Measurements from ENCODE around the gene TAF12. TPM values are rescaled to one million over a fixed set of nuclear protein-coding genes. Genes with fewer than 3 reads are reported as not detected.
"Not testable (repeated sequence)": the region's sequence is repeated elsewhere in the genome, so short reads cannot be mapped to it uniquely, and the experiment has no call there.

The TAF12 gene
- total RNA-seq, 1 donor, result 14.0 TPM

DNA sequence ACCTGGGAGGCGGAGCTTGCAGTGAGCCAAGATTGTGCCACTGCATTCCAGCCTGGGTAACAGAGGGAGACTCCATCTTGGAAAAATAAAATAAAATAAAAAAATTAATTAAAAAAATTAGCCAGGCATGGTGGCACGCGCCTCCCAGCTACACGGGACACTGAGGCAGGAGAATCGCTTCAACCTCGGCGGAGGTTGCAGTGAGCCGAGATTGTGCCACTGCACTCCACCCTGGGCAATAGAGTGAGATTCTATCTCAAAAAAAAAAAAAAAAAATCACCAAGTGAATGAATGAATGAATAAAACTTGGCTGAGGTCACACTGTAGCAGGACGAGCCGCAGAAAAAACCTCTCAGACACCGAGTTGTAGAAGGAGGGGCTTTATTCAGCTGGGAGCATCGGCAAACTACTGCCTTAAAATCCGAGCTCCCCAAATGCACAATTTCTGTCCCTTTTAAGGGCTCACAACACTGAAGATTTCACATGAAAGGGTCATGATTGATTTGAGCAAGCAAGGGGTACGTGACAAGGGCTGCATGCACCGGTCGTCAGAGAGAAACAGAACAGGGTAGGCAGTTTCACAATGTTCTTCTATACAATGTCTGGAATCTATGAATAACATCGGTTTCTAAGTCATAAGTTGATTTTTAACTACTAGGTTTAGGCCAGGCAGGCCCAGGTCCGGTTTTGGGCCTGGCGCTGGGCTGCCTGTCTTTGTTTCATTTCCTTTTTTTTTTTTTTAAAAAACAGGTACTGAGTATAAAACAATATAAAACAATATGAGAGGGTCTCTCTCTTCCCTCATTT lies 56.1 kb downstream of the TAF12 start:
- not testable (repeated sequence) for DNase-seq (ENCODE audit: low read depth in 2 of 3, low spot score in 2 of 3)

DNA sequence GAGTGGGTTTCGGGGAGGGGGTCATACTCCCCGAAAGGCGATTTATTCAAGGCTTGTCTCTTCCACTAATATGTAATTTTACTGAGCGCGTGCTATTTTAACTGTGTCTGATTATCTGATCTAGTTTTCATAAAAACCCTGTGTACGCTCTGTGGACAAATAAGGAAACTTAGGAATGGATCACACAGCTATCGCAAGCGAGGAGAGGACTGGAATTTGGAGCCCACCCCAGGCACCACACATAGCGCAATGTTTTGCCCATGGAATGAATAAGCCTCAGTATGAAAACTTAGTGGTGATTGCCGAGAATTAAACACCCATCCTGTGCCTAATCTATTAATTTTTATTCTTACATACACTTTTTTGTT lies 60.6 kb downstream of the TAF12 start:
- DNase-seq (ENCODE audit: low read depth in 2 of 3, low spot score in 2 of 3), result no peak

- DNase-seq (ENCODE audit: low read depth in 2 of 3, low spot score in 2 of 3), result peak; percentile 92 to 94 (median 92)
Measured at GRCh38 chr1:28581531-28582247, 61.2 kb downstream of the TAF12 start.

- DNase-seq (ENCODE audit: low read depth in 2 of 3, low spot score in 2 of 3), result peak in 2 of 3 donors; percentile 71 to 77
Measured at GRCh38 chr1:28580722-28581530, 61.9 kb downstream of the TAF12 start.

- DNase-seq (ENCODE audit: low read depth in 2 of 3, low spot score in 2 of 3), result no peak
Measured at GRCh38 chr1:28579401-28579800, 63.5 kb downstream of the TAF12 start.

DNA sequence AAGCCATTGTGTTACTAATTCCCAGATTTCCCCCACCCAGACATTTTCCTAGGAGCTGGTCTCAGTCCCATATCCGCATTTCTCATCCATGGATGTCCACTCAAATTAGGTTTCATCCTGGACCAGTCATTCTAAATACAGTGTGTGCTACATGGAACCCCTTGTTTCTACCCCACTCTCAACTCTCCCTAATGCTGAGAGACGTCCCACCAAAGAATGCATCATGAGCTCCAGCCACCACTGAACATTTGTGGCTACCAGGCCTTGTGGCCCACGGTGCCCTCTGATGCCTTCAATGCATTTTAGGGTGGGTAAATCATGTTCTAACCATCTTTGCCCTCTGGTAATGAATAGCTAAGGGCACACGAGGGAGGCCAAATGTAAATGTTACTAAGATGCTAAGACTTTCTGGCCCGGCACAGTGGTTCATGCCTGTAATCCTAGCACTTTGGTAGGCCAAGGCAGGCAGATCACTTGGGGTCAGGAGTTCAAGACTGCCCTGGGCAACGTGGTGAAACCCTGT lies 64.1 kb downstream of the TAF12 start:
- no peak for DNase-seq (ENCODE audit: low read depth in 2 of 3, low spot score in 2 of 3)

- DNase-seq (ENCODE audit: low read depth in 2 of 3, low spot score in 2 of 3), result no peak
Measured at GRCh38 chr1:28577738-28578536, 64.9 kb downstream of the TAF12 start.

DNA sequence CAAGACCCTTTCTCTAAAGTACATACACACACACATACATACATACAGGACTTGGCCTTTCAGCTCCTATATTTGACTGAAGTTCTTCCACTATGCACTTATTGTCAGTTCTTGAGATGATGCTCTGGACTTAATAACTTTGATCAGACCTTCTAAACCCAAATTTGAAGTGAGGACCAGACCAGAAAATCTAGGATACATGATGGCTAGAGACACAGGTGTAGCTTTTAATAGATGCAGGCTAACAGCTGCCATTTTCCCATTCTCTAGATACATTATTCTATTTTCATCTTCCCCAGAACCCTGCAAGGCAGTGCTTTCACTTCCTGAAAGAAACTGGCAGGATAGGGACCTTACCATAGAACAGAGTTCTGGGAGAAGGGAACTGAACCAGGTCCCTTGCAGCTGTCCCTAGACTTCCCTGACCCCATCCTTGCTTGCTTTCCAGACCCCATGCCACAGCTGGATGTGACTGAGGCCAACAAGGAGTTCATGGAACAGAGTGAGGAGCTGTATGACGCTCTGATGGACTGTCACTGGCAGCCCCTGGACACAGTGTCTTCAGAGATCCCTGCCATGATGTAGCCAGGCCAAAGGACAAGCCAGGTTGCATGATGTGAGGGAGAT lies 65.7 kb downstream of the TAF12 start:
- DNase-seq (ENCODE audit: low read depth in 2 of 3, low spot score in 2 of 3), result no peak

GRCh38 chr1:28573564-28573963 lies 69.3 kb downstream of the TAF12 start:
- DNase-seq (ENCODE audit: low read depth in 2 of 3, low spot score in 2 of 3), result no peak

DNA sequence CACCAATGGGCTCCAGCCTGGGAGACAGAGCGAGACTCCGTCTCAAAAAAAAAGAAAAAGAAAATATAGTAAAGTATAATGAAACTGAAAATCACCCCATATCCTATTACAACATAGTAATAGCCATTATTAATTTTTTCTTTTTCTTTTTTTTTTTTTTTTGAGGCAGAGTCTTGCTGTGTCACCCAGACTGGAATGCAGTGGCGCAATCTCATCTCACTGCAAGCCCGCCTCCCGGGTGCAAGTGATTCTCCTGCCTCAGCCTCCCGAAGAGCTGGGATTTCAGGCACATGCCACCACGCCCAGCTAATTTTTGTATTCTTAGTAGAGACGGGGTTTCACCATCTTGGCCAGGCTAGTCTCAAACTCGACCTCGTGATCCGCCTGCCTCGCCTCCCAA lies 70.0 kb downstream of the TAF12 start:
- DNase-seq (ENCODE audit: low read depth in 2 of 3, low spot score in 2 of 3), result not testable (repeated sequence)

DNA sequence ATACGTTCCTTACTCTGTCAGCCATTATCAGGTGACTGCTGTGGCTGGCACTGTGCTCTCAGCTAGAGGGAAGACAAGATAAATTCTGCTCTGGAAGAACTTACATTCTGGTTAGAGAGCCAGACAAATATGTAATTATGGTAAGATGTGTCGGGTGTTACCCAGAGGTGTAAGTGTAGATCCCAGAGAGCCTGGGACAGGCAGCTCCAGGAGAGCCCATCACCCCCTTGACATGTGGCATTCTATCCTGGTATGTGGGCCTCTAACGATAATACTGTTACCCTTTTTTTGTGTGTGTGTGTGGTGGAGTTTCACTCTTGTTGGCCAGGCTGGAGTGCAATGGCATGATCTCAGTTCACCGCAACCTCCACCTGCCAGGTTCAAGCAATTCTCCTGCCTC lies 71.0 kb downstream of the TAF12 start:
- no peak for DNase-seq (ENCODE audit: low read depth in 2 of 3, low spot score in 2 of 3)

GRCh38 chr1:28566931-28567330 lies 75.9 kb downstream of the TAF12 start:
- DNase-seq (ENCODE audit: low read depth in 2 of 3, low spot score in 2 of 3), result no peak

- DNase-seq (ENCODE audit: low read depth in 2 of 3, low spot score in 2 of 3), result no peak
Measured at GRCh38 chr1:28565726-28566125, 77.1 kb downstream of the TAF12 start.

- no peak for DNase-seq (ENCODE audit: low read depth in 2 of 3, low spot score in 2 of 3)
Measured at GRCh38 chr1:28565040-28565439, 77.8 kb downstream of the TAF12 start.

- no peak for DNase-seq (ENCODE audit: low read depth in 2 of 3, low spot score in 2 of 3)
Measured at GRCh38 chr1:28564310-28564709, 78.6 kb downstream of the TAF12 start.

- DNase-seq (ENCODE audit: low read depth in 2 of 3, low spot score in 2 of 3), result no peak
Measured at GRCh38 chr1:28560886-28561285, 82.0 kb downstream of the TAF12 start.
